Hematopoietic multipotent progenitor cell treated with erythropoietin and hydrocortisone succinate and interleukin-3 and kit ligand, for 8 days (in vitro differentiated cells): ENCODE results near the gene RHOB.
"Not testable (repeated sequence)": the region's sequence is repeated elsewhere in the genome, so short reads cannot be mapped to it uniquely, and the experiment has no call there.

ENCODE experiments used
- DNase-seq: peaks from one replicate; pipeline ENCODE4 v3.0.0-alpha.2; 2015

The RHOB gene

DNA sequence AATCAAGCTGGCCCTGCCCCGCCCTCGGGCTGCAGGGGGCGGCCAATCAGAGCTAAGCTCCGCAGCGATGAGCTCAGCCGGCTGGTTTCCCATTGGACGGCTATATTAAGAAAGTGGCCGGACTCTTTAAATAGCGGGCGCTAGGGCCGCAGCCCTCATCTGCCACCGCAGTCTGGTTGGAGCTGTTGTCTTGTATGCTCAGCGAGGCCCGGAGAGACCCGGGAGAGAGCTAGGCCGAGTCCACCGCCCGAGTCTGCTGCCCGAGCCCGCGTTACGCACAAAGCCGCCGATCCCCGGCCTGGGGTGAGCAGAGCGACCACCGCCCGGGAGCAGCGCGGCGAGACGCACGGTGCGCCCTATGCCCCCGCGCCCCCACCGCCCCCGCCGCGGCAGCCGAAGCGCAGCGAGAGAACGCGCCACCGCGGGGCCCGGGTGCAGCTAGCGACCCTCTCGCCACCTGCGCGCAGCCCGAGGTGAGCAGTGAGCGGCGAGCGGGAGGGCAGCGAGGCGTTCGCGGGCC, at the start of gene RHOB:
Gene RHOB, plus strand, starts transcription at position 158 of the 520 bp plus-strand sequence. CDS start 392 bp downstream, outside the sequence.
- DNase-seq: peak; percentile 93

GRCh38 chr2:20397811-20398447, 48.9 kb upstream of the RHOB start:
- no peak for DNase-seq

GRCh38 chr2:20398956-20399567, 47.8 kb upstream of the RHOB start:
- DNase-seq: no peak

DNA sequence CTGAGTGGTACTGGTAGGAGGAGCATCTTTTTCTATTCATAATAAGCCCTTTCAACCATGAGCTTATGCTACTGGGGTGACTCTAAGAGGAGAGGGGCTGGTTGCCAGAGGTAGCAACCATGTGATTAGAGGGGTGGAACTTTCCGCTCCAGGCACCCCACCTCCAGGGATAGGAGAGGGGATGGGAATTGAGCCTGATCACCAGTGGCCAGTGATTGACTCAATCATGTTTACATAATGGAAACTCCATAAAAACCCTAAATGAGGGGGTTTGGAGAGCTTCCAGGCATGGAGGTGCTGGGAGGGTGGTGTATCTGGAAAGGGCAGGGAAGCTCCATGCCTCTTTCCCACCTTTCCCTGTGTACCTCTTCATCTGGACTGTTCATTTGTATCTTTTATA, 46.6 kb upstream of the RHOB start:
- DNase-seq: no peak

DNA sequence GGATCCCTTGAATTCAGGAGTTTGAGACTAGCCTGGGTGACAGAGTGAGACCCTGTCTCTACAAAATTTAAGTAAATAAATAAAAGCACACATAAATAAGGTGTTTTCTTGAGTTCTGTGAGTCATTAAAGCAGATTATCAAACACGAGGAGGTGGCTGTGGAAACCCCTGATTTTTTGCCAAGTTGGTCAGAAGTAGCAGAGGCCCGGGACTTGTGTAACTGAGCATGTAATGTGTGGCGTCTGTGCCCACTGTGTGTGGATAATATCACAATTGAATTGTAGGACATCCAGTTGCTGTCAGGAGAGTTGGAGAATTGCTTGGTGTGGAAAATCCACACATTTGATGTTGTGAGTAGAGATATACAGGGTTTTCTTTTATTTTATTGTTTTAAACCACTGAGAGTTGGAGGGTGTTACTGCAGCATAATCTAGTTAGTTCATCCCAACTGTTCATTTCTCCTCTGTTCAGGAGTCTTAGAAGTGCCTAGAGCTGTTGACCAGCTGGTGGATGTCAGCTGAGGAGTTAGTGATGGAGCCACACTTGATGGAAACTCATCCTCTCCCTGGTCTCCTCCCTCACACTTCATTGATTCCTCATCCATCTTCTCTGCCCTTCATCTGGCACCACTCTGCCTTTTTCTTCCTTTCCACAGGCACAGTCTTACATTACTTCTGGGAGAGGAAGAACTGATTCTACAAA, 45.9 kb upstream of the RHOB start:
- DNase-seq: no peak

GRCh38 chr2:20401489-20401835, 45.4 kb upstream of the RHOB start:
- DNase-seq: no peak

DNA sequence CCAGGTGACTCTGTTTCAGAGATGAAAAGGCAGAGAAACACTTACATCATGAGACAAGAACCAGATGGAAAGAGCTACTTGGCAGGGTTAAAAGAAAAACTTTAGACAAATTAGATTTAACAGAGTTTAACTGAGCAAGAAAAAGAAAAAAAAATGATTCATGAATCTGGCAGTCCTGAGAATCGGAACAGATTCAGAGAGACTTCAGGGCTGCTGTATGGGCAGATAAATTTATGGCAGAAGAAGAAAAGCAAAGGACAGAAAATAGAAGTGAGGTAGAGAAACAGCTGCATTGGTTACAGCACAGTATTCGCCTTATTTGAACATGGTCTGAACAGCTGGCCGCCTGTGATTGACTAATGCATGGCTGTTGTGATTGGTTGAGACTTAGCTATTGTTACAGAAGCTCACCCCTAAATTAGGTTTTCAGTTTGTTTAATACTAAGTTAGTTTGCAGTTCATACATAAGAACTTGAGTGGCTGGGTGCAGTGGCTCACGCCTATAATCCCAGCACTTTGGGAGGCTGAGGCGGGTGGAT, 43.0 kb upstream of the RHOB start:
- DNase-seq: no peak

DNA sequence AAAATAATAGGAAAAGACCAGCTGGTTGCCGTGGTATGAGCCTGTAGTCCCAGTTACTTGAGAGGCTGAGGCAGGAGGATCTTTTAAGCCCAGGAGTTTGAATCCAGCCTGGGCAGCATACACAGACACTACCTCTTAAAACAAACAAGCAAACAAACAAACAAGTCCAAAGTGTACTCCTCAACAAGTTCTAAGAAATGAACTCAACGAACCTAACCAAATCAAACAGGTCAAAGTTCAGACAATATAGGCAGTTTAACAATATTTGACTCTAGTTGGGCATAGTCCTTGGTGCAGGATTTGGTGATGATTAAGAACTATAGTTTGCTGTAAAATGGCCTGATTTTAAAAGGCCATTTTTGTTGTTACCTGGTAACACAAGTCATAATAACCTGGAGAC, 41.9 kb upstream of the RHOB start:
- no peak for DNase-seq

- DNase-seq: no peak
Observed at GRCh38 chr2:20409039-20409438, 37.8 kb upstream of the RHOB start.

GRCh38 chr2:20410556-20411277, 36.2 kb upstream of the RHOB start:
- DNase-seq: no peak

- DNase-seq: peak; percentile 75
Observed at GRCh38 chr2:20411361-20411894, 35.4 kb upstream of the RHOB start.

GRCh38 chr2:20414806-20415205, 32.1 kb upstream of the RHOB start:
- DNase-seq: no peak

DNA sequence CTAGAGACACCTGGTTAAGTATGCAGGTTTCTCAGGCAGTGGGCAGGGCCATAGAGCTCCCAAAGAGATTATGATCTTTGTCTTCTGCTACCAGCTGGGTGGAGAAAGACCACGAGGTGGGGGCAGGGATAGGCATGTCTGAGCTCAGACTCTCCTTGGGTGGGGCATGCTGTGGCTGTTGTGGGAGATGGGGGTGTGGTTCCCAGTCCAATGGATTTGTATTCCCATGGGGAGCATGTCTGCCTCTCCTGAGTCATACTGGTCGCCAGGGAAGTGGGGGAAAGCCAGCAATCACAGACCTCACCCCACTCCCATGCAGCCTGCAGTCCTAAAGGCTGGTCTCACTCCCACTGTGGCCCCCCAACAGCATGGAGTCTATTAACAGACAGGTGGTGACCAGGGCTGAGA, 31.4 kb upstream of the RHOB start:
- DNase-seq: peak; percentile 18

DNA sequence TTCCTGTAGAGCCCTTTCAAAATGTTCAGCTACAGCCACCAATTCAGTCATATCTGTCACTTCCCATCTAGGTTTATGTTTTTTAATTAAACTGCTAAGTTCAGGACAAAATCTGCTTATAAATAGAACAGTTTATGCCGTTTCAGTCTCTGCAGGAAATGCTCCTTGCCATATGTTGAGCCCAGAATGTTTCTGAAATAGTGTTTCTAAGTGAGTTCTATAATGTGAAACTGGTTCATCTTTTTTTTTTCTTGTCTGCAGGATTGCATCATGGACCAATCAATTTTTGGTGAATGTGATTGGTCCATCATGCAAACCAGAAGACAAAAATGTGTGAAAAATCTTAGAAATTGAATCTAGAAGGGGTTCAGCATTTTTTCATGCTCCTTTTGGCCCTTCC, 30.2 kb upstream of the RHOB start:
- DNase-seq: no peak

- DNase-seq: not testable (repeated sequence)
Observed at GRCh38 chr2:20417230-20417821, 29.5 kb upstream of the RHOB start.

DNA sequence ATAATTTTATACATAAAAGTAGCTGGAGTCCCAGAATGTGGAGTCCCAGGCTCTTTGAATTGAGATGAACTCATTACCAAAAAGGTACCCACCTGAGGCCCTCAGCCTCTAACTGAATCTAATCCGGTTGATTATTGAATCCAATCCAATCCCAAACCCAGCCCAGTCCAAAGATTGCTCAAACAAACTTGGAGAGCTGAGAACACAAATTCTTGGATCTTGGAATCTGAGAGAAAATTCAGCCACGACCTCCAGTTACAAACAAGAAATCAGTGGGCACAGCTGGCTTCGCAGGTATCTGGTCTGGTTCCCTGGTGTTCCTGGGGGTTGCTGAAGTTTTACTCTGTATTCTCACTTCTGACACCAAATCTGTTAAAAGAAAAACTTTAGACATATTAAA, 28.4 kb upstream of the RHOB start:
- DNase-seq: no peak

DNA sequence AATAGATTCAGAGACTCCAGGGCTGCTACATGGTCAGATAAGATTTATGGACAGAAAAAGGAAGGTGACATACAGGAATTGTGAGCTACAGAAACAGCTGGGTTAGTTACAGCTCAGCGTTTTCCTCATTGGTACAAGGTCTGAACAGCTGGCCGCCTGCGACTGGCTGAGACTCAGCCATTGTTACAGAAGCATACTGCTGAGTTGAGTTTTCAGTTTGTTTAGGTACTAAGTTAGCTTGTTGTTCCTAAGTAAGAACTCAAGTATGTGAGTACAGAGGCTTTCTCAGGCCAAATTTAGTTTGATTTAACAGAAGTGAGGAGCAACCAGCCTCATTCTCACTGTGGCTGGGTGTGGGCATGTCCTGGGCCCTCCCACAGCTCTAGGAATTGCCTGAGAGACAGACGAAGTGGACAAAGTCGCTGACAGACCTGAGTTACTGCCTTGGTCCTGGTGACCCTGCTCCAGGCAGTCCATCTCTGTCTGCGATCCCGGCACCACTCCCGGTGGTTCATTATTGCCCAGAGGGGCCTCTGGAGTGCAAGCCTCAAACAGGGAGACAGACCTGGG, 27.8 kb upstream of the RHOB start:
- no peak for DNase-seq

GRCh38 chr2:20419752-20420151, 27.1 kb upstream of the RHOB start:
- DNase-seq: no peak

- no peak for DNase-seq
Observed at GRCh38 chr2:20421336-20421987, 25.4 kb upstream of the RHOB start.

GRCh38 chr2:20421988-20422370, 24.9 kb upstream of the RHOB start:
- DNase-seq: no peak

DNA sequence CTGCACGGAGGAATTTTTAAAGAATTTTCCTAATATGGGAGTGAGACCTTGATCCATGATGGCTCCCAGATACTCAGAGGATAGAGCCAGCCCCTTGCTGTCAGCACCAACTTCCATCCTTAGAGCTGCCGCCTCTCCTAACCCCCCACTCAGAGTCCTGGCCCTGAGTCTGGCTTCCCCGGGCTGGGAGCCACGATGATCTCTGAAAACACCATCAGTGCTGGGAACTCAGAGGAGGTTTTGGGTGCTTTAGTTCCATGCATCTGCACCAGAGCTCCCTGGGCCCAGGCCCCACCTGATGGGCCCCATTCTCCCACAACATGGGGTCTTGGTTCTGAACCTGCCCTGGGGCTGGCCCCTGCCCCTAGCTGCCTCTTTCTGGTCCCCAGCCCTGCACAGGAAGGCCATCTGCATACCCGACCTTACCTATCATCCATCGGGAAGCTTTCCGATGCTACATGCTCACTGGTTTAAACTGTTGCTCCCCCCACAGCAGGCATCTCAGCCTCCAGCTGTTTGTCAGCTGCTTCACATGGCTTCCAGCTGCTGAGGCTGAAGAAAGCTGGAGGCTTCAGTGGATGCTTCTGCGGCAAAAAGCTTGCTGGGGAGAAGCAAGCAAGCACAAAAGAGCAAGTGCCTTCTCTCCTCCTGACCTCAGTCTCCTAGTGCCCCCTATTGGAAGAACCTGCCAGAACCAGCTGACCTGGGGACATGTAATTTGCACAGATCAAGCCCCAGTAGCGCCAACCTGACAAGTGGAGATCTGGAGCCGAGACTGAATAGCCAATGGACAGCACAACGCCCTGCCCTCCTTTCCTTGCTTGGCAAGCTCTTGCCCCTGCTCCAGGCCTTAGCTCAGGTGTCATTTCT, 24.2 kb upstream of the RHOB start:
- peak; percentile 29 for DNase-seq
